ENCODE data around the gene ABCB9.
"Not testable (repeated sequence)": the region's sequence is repeated elsewhere in the genome, so short reads cannot be mapped to it uniquely, and the experiment has no call there.

ABCB9 gene

GRCh38 chr12:122965851-122966742, at the start of gene ABCB9:
ABCB9 (minus strand) TSS chr12:122966463; CDS start chr12:122960235, 6,228 bp downstream.
- FAIRE-seq, result peak; percentile 86
- DNase-seq (ENCODE audit: insufficient read length, low spot score), result peak; percentile 96

DNA sequence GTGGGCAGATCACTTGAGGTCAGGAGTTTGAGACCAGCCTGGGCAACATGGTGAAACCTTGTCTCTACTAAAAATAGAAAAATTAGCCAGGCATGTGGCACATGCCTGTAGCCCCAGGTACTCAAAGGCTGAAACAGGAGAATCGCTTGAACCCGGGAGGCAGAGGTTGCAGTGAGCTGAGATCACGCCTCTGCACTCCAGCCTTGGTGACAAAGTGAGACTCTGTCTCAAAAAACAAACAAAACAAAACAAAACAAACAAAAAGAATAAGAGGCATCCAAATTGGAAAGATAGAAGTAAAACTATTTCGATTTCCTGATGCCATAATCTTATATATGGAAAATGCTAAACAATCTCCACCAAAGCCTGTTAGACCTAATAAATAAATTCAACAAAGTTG, 48.2 kb upstream of the ABCB9 start:
- not testable (repeated sequence) for FAIRE-seq; DNase-seq (ENCODE audit: insufficient read length, low spot score)

GRCh38 chr12:123013185-123014095, 47.2 kb upstream of the ABCB9 start:
- DNase-seq (ENCODE audit: insufficient read length, low spot score), result no peak
- no peak for FAIRE-seq

DNA sequence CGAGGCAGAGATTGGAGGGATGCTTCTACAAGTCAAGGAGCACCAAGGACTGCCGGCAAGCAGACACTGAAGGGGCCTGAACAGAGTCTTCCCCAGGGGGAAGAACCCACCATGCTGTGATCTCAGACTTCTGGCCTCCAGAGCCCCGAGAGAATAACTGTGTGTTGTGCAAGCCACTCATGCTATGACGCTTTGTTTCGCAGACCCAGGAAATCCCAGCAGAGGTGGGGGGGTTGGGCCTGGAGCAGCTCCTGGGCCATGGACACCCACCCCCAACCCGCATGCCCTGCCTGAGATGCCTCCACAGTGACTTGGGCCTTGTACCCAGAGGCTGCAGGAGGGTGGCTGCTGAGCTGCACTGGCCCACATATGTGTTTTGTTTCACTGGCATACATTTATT, 45.4 kb upstream of the ABCB9 start:
- FAIRE-seq (no peak), DNase-seq (ENCODE audit: insufficient read length, low spot score) (no peak)

DNA sequence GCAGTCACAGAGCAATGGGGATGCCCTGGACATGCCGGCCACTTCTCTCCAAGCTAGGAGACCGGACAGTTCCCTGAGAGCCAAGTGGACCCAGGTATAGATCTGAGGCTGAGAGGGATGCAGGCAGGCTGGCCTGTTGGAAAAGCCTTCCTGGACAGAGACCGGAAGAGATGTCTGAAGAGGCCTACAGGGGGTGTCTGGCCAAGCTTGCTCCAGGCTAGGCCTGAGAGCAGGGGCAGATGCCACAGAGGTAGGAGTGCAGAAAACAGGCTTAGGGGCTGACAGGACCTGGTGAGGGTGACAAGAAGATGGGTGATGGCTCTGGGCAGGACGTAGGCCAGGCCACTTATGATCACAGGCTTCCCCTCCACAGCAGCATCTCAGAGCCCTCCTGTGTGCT, 44.4 kb upstream of the ABCB9 start:
- no peak for FAIRE-seq

DNA sequence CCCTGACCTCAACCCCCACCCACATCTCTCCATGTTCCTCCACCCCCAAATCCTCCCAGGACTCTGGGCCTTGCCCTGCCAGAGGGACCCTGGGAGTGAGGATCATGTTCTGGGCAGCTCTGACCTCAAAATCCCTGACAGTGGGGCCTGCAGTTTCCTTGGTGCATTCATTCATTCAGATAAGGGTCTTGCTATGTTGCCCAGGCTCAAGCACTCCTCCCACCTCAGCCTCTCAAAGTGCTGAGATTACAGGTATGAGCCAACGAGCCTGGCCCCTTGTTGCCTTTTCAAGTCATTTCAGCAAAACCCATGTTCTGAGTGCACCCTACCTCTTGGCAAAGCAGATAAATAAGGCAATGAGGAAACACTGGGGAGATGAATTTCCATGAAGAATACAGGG, 43.8 kb upstream of the ABCB9 start:
- no peak for FAIRE-seq
- no peak for DNase-seq (ENCODE audit: insufficient read length, low spot score)

More for the DNA sequence above, 44.4 kb upstream of the ABCB9 start:
- no peak for DNase-seq (ENCODE audit: insufficient read length, low spot score)

DNA sequence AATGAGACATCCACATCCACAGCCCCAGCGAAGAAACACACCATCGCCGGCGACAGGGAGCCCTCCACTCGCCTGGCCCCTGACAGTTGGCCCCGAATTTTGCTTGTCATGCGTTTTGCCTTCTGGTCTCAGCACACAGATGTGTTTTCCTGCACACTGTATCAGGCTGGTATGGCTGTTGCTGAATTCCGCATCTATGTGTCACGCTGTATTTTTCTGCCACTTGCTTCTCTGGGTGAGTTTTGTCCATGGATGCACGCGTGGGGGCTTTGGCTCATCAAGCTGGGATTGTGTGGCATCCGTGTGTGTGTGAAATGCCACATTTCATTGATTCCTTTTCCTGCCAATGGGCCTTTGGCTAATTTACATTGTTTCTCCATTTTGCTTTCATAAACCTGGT, 40.7 kb upstream of the ABCB9 start:
- DNase-seq (ENCODE audit: insufficient read length, low spot score) (no peak), FAIRE-seq (no peak)

DNA sequence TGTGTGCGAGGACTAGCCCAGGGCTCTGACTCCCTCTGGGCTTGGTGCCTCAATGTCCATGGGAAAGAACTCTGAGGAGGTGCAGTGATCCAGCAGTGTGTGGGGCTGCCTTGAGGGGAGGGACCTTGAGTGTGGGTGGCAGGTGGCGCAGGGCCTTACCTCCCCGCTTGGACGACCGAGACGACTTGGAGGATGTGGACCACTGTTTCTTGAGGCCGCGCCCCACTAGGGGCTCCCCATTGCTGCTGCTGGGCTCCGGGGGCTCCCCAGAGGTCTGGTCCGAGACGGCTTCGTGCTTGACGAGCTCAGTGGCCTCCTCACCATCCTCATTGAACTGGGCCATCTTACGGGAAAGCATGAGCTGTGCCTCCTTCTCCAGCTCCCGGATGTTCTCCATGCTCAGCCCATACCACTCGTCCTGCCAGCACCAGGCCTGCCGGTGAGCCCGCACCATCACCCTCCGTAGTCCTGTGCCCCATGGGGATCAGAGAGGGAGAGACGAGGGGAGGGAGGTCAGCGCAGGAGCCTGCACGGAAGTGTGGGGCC, 38.9 kb upstream of the ABCB9 start:
- FAIRE-seq (no peak), DNase-seq (ENCODE audit: insufficient read length, low spot score) (no peak)

- DNase-seq (ENCODE audit: insufficient read length, low spot score) (no peak), FAIRE-seq (no peak)
Measured at GRCh38 chr12:123004287-123004686, 38.0 kb upstream of the ABCB9 start.

GRCh38 chr12:123003257-123003656, 37.0 kb upstream of the ABCB9 start:
- no peak for DNase-seq (ENCODE audit: insufficient read length, low spot score)
- no peak for FAIRE-seq

- DNase-seq (ENCODE audit: insufficient read length, low spot score) (no peak), FAIRE-seq (no peak)
Measured at GRCh38 chr12:123001464-123001863, 35.2 kb upstream of the ABCB9 start.

DNA sequence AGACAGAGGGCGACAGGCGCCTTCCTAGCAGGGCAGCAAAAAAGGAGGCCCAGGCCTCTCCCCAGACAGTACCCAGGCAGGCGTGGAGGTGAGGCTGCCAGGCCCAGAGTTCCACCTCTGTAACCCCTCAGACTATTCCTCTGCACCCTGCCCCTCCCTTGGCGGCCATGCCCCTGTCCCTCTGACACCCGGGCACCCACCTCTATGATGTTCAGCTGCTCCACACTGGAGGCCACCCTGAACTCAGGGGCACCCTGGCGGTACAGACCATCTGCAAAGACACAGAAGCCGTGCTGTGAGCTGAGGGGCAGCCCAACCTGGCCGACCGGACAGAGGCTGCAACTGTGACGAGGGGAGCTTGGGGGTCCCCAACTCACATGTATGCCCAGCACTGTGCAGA, 34.3 kb upstream of the ABCB9 start:
- FAIRE-seq, result no peak
- no peak for DNase-seq (ENCODE audit: insufficient read length, low spot score)

- FAIRE-seq (no peak), DNase-seq (ENCODE audit: insufficient read length, low spot score) (no peak)
Measured at GRCh38 chr12:122999986-123000420, 33.7 kb upstream of the ABCB9 start.

DNA sequence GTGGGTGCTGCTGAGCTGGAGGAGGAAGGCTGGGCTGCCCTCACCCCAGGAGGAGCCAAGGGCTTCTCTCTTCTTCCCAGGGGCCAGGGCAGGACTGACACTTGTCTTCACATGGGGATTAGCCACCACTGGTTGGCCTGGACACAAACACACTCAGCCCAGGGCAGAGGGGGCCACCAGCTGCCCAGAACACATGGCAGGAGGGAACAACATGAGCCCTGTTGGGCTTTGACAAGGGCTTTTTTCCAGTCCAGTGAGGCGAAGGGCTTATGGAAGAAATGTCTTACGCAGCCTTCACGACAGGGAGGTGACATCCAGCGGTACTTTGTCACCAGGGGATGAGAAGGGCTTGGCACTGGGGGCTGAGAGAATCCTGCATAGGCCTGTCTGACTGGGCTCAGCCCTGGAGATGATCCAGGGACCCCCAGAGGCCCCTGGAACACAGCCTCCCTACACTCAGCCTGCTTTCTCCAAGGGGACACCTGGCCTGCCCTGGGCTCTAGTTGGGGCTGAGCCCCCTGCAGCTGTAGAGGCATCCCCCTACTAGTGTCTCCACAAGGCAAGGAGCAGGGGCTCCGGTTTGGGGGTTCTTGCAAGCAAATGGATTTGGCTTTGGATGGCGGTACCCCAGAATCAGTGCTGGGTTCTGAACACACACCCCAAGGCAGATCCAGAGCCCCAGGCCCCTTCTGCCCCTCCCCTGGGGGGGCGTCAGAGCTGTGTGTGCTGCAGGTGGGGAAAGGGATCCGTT, 33.1 kb upstream of the ABCB9 start:
- DNase-seq (ENCODE audit: insufficient read length, low spot score) (no peak), FAIRE-seq (no peak)

- no peak for FAIRE-seq
Measured at GRCh38 chr12:122998316-122998715, 32.1 kb upstream of the ABCB9 start.

DNA sequence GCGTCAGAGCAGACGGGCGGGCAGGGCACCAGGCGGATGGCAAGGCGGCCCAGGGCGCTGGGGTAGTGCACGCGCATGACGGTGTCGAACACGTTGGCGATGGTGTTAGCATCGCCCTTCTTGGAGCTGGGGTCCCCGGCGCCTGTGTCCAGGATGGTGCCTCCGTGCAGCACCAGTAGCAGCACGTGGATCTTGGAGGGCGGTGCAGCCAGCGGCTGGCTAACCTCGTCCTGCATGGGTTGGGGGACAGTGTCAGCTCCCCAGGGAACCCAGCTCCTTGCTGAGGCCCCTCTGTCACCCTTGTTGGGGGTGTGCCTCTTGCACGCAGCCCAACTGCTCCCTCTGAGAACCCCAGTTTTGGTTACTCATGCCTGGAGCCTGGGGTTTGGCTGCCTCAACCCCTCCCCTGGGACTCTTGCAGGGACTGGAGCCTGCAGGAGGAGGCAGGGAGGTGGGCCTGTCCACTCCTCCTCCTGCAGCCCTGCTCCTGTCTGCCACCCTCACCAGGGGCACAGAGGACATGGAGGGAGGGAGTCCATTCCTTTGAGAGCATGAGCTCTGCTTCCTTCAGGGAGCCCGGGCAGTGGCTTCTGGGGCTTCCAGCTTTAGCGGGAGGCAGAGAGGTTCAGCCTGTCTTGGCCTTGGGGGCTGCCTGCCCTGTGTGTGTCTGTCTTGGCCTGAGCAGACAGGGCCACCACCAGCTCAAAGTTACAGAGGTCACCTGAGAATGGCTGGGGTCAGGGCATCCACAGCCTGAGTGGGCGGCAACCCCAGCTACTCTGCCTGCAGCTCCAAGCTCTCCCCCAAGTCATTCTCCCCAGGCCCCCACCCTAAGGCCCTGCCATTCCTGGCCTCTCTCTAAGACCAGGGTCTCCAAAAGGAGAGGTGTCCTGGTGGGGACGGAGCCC, 31.3 kb upstream of the ABCB9 start:
- no peak for DNase-seq (ENCODE audit: insufficient read length, low spot score)
- no peak for FAIRE-seq

More at GRCh38 chr12:122998316-122998715, 32.1 kb upstream of the ABCB9 start:
- no peak for DNase-seq (ENCODE audit: insufficient read length, low spot score)

- FAIRE-seq, result no peak
Measured at GRCh38 chr12:122996621-122997342, 30.5 kb upstream of the ABCB9 start.

DNA sequence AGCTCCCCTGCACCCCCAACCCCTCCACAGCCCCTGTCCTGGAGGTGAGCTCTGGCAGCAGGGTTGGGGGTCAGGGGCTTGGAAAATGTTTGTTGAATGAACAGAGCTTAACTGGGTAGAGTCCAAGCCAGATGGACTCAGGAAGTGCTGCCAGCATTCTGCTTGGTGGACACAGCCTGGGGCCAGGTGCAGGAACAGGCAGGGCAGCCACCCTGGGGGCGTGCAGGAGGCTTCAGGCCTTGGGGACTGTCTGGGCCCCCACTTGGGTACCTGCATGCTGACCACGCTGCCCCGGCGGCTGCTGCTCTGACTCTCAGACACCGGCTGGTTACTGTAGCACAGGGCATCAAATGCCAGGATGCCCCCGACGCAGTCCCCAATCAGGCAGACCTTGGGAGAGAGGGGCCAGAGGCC, 29.9 kb upstream of the ABCB9 start:
- FAIRE-seq (no peak), DNase-seq (ENCODE audit: insufficient read length, low spot score) (no peak)

More at GRCh38 chr12:122996621-122997342, 30.5 kb upstream of the ABCB9 start:
- DNase-seq (ENCODE audit: insufficient read length, low spot score), result no peak
